NCI-H2107 (cell line): ENCODE measurements around the gene ZBTB20.

ENCODE experiments used
- DNase-seq: peaks from one replicate; lab custom pipeline; 2025; lab: John Stamatoyannopoulos, UW

The ZBTB20 gene

DNA sequence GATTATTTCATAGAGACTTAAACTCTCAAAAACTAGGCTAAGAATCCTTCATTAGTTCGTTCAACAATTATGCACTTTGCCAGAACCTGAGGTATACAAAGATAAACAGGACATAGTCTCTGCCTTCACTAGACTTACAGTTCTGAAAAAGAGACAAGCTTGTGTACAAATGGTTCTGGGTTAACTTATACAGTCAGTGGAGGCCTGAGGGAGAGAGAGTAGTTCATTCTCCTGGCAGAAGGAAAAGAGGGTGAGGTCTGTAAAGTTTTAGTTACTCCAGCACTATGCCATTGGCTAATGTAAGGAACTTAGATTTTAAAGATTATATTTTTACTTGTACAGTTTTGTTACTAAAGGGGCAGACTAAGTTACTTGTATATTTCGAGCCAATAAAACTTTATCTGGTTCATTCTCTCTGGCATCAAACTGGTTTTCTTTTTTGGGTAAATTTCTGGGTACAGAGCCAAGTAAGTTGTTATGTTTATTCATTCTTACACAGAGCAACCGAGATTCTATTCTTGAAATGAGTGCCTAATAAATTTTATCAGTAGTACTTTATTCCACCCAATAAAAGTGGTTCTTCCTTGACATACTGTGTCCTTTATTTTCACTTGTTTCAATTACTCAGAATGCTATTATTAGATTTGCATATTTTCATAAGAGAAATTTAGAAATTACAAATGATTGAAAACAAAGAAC lies 574.6 kb downstream of the ZBTB20 start:
- no peak for DNase-seq

DNA sequence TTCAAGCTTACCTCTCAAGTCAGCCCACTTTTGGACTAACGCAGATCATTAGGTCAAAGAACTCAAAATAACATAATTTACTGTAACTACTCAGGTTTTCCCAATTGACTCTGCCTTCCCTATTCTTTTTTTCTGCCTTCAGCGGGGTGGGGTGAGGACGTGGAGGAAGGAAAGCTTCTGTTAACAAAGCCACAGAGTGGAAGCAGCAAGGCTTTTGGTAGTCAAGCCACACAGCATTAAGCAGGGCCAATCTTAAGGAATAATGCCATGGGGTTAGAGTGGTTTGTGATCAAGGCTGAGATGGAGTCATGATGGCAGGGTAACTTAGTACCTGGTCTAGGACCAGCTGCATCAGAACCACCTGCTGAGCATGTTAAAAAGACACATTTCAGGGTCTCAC lies 575.7 kb downstream of the ZBTB20 start:
- no peak for DNase-seq

DNA sequence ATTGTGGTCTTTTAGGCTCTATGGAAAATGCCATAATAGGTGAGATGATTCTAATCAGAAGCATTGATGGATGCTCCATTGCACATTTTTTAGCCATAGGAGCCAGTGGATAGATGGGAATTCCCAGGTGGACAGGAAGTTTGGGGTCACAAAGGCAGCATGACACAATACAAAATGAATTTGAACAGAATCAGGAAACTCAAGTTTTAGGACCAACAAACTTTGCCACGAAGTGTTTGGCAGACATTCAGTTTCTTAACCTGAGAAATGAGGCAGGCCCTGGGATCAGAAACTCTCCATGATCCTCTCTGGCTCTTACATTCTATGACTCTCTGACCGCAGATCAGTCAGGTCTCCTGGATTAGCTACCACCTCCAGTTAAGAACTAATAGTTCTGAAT lies 577.9 kb downstream of the ZBTB20 start:
- DNase-seq = no peak

DNA sequence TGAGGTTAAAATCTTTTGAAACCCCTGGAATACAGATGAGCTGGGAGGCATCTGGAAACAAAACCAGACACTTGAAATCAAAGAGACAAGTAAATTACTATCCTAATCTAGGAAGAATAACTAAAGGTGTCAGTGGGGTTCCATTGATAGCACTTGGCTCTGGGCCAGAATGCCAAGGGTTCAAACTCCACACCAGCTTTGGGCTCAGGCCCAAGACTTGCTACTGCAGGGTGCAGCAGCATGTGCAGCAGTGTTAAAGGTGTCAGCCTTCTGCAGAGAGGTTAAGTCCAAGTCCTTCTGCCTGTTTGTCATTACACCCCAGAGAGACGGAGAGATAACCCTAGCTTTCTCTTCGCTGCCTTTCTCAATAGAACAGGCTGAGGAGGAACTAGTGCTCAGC lies 579.3 kb downstream of the ZBTB20 start:
- no peak for DNase-seq

DNA sequence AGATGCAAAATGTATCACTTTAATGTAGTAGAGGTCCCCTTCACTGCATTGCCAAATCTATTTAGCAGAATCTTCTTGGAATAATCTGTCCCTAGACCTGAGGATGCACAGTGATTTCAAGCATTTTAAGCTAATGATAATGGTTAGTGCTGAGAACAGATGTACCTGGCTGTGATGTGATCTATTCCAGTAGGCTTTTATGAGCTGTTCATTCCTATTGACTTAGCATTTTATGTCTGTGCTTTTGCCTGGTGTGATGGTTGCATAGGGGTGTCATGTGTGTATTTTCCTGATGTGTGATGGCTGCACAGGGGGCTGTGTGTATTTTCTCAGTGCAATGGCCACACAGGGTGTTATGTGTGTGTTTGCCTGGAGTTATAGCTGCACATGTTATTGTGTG lies 580.3 kb downstream of the ZBTB20 start:
- DNase-seq = no peak

DNA sequence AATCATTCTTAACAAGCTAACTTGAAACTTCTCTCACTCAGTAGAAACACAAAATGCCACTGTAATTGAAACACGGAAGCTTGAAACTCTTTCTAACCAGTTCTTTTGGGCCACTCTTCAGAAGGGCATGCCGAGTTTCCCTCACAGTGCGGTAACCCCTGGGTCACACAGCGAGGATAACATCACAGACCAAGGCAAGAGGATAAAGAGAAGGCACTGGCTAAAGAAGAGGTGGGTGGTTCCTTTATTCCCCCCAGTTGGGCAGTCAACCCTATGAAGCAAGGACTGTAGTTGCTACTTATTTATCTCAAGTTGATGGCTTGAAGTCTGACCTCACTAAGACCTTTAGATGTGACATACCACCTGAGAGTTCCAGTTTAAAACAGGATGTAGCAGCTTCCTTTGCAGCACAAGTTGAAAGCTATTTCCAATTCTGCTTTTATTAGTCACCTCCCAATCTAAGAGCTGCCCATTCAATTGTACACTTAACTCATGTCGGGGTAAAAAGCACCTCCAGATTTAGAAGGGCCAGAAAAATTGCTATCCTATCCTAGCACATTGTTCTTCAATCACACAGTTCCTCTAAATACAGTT lies 580.8 kb downstream of the ZBTB20 start:
- DNase-seq = no peak

DNA sequence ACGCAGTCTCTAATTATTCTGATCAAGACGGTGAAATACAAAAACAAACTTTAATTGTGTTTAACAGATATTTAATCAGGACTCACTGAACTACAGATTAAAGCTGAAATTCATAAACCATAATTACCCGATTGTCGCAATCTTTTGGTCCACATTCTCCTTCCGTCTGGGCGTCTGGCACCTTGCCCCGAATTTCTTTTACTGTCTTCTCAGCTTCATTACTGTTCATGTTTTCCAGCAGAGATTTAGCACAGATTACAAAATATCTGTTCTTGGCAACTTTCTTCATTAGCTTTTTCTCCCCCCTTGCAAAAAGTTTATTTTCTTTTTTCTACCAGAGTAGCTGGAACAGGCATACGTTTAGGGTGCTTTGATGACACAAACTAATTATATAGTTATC lies 581.9 kb downstream of the ZBTB20 start:
- DNase-seq = no peak

DNA sequence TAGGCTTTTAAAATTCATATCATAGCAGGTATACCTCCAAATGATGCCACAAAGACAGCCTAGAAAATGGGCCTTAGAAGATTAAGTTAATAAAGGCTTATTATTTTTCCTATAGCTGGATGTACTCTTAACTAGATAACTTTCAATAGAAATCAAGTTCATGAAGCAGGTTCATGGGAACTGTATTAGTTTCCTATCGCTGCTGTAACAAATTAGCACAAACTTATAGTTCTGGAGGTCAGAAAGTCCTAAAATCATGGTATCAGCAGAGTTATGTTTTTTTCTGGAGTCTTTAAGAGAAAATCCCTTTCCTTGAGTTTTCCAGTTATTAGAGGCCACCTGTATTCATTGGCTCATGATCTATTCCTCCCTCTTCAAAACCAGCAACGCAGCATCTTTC lies 583.4 kb downstream of the ZBTB20 start:
- no peak for DNase-seq

DNA sequence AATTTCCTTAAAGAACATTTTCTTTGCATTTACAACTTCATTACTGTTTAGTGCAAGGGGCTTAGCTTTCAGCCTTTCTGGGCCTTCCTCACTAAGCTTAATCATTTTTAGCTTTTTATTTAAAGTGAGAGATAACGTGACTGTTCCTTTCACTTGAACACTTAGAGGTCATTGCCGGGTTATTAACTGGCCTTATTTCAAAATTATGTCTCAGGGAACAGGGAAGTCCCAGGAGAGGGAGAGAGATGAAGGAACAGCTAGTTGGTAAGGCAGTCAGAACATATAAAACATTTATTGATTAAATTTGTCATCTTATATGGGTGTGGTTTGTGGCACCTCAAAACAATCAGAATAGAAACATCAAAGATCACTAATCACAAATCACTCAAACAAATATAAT lies 584.5 kb downstream of the ZBTB20 start:
- DNase-seq = no peak

DNA sequence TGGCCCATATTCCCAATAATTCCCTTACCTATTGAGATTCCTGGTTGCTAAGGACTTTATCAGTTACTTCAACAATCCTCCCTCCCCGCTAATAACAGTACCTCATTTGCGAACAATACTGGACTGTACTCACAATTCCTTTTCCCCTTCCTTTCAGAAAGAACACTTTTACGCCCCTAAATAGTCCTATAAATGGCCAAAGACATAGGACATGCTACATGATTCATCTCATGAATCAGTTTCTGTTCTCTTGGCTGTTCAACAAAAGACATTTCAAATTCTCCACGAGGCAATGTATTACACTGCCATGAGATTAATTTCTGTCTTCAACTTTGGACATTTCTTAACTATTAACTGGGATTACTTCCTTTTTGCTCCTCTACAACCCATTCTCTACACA lies 588.8 kb downstream of the ZBTB20 start:
- DNase-seq = no peak

DNA sequence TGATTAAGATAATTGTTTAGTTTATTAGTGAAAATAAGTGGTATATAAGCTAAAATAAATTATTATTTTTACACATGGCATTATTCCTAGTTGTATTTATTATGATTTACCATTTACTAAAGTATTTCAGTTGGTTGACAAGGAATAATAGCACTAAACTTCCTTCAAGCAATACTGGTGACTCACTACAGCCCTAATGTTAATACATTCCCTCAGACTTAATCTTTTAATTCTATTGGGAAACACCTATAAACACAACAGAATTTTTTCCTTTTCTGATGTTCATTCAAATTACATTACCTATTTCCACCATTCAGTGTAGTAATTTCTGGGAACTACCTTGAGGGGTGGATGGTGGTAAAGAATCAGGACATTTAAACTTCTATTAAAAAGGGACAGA lies 589.3 kb downstream of the ZBTB20 start:
- no peak for DNase-seq

DNA sequence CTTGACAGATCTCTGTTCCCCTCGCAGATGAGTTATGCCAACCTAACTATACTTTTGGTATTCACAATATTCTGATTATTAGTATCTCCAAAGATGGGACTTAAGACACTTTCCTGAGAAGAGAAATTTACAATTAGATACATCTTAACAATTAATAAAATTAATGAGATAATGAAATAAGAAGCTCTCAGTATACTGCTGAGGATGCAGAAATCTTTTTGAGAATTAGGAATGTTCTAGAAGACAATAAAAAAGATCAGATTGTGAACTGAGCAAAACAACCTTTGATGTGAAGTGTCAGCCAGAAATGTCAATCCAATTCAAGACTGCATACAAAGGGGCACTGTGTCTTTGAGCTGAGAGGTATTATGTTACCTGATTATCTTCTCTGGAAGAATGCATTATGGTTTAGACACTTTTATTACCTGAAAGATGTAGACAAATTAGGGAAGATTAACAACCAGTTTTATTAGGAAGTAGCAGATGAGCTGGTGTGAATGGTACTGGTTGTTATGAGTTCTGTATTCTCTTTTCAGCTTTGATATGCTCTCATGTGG lies 590.4 kb downstream of the ZBTB20 start:
- no peak for DNase-seq

DNA sequence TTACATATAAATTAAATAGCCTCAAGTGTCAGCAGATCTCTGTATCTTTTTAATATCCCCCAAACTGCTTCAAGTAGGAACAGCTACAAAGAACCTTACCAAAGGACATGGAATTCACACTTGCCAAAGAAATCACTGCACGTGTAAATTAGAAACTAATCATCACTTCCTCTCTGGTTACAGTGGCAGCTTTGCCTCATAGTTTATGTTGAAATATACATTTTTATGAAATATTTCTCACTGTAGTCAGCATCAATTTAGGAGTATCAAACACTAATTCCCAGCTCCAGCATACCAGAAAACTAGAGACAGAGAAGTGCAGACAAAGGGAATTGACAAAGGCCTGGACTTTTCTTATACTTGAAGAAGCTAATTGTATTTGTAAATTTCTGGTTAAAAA lies 592.4 kb downstream of the ZBTB20 start:
- DNase-seq = no peak

DNA sequence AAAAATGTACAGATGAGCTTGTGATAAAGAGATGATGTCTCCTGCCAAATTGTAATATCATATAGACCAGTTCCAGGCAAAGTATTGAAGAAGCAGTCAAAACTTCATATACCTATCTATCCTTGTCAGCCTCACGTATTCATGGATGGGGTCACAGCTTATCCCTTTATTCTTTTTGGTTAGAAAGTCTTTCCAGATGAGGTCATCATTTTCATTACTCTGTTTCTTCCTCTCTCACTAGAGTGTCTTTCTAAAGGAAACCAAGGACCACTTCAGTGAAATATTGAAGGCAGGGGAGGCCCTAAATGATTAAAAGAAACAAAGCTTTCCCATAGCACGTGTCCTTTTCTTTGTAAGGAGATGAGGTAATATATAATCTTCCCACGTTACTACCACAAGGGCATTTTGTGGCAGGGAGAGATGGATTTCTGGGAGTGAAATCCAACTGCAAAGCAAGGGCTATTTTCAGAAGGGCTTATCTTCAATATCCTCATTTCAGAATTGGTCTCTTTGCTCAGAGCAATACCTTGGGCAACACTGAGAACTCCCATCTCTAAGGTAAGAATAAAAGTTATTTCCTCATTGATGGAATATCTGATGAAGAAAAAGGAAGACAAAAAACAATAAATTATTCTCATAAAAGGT lies 593.0 kb downstream of the ZBTB20 start:
- DNase-seq = no peak

DNA sequence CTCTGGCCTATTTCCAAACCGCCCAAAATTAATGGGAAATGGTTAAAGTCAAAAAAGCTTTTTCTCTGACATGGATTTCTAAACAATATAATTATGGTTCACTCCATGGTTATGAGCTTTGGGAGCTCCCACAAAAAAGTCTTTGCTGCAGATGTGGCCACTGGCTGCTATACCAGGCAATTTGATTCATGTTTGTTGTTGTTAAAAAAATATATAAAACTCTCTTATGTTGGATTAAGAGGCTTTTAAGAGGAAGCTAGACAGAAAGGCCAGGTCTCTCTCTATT lies 594.6 kb downstream of the ZBTB20 start:
- DNase-seq = no peak

DNA sequence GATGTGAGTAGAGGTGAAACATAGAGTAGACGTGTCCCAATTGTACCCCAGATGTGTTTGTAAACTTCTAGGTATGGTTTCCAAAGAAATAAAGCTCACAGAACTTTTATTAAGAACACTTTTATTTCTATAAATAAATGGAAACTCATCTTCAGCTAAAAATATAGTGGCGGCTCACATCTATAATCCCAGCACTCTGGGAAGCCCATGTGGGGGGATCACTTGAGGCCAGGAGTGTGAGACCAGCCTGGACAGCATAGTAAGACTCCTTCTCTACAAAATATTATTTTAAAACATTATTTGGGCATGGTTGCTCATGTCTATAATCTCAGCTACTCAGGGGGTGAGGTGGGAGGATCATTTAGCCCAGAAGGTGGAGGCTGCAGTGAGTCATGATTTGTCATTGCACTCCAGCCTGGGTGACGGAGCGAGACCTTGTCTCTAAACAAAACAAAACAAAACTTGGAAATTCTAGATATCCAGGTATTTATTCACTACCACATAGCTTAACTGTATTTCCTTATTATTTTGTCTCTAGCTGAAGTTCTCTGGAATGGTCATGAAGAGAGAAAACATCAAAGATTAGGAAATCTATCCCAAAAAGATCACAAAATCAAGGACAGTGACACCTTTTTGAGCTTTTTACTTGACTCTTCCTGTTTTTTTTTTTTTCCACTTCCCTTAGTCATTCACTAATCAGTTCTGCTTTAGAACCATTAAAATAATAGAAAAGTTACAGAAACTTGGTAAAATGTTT lies 595.1 kb downstream of the ZBTB20 start:
- DNase-seq = no peak

DNA sequence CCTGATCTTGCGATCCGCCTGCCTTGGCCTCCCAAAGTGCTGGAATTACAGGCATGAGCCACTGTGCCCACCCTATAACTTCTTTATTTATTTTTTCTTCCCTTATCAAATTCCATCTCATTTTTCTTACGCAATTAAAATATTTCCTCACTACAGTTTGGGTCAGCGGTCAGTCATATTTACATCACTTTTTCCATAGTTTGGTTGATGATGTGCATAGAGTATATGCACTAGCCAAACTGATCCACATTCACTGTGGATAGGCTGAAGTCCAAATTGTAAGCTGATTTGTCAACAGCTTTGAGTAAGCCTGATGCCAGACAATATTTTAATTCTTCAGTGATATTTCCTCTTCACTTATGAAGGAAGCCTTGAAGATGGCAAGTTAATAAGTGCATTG lies 596.9 kb downstream of the ZBTB20 start:
- DNase-seq = no peak

DNA sequence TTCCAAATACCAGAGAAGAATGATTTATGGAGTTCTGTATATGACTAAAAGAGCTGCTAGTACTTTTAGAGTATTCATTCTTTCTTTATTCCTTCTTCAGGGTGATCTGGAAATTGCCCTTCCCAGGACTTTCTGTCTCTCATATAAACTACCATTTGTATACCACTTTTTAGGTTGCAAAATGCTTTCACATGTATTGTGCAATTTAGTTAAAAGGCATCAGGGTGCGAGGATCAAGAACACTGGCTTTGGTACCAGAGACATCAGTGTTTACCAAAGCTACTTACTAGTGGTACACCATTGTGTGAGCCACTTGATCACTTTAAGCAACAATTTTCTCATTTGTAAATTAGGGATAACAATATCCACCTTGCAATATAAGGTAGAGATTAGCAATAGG lies 601.9 kb downstream of the ZBTB20 start:
- no peak for DNase-seq

DNA sequence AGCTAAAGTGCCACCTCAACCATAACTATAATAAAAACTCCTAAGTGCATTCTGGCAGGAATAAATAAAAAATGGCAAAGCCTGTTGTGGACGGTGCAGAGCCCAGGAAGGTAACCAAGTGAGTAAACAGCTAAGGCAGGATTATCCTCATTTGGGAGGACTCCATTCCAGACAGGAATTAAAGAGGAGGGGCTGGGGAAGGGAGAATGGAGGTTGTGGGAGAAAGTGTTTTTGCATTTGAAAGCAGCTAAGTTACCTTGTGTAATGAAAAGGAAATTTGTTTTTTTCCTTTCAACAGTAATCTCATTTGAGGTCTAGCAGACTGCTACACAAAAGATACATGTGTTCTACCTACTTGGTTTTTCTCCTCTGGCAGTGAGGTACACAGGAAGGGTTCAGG lies 604.7 kb downstream of the ZBTB20 start:
- no peak for DNase-seq

DNA sequence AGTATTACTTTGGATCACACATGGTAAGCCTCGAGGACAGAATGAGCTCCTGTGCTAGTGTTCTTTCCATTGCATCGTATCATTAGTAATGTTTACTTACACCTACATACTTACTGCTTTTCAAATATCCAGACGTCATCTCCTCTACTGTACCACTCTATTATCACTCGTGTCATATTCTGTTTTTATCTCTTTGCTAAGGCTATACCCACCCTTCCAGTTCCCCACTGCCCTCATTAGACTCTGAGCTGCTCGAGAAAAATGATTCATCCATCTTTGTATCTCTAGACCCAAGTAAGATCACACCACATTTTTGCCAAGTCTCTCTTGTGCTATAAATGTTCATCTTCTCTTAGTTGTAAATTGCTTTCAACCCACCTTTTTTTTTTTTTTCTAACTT lies 607.6 kb downstream of the ZBTB20 start:
- no peak for DNase-seq

DNA sequence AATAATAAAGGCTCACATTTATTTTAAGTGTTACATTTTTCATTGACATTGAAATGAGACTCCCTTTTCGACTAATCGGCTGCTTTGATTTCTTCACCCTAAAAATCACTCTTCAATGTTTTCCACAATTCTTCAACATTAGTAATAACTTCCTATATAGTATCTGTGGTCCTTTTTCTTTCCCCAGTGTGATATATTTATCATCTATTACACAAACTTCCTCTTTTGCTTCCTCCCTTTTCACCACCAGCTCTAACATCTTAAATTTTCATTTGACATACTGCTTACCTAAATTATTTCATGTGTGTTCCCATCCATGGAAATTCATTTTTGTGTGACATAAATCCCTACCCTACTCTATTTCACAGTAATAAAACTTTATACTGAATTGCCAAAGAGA lies 608.9 kb downstream of the ZBTB20 start:
- no peak for DNase-seq

DNA sequence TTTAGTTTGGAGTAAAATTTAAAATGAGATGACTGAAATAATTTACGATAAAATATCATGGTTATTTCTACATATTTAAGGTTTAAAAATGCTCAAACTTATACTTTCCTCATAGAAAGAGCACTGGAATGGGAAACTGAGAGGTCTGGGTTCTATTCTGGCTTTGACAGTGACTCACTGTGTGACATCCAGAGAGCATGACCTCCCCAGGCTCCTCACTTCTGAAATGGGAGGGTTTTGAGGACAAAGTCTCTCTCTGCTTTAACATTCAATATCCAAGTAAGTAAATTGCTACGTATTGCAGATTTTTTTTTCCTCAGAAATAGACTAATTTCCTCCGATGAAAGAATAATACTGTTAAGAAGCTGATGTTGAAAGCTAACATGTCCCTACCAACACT lies 618.6 kb downstream of the ZBTB20 start:
- DNase-seq = no peak

DNA sequence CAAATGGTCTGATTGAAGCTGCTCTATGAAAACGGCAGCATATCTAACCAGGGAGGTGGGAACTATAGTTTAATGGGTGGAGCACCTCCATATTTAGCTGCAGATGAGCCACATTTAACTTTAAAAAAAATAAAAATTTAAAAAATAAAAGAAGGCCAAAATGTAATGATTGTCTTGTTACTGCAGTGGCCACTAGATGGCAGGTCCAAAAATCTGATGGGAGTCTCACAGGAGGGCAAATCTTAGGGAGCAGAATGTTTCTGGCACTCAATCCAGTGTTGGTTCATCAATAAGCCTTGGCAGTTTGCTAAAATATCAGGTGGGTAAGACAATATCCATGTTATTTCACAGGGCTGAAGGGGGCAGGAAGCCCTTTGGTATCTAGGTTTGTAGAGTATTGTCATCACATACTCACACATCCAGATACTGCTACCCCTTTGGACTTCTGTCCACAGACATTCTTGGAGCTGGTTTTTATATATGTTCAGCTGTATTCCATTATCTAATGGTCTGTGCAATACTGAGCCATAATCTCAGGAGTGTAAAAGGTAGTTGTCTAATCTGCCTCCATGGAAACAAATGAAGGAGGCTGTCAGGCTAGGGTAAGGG lies 619.9 kb downstream of the ZBTB20 start:
- DNase-seq = no peak
